Muscle of arm (tissue), 12 donors: ENCODE measurements around the gene TSPOAP1. TPM values are rescaled to one million over a fixed set of nuclear protein-coding genes. Genes with fewer than 3 reads are reported as not detected.

Experiments used
- DNase-seq: peaks from one replicate; pipeline ENCODE4 v3.0.0-alpha.2; 2013
- polyA plus RNA-seq, 12 donors: library from polyadenylated mRNA; unstranded; fragments of 120-200 nt; gene quantifications; one replicate each; pipeline ENCODE4 v1.2.1, GENCODE V29; 2013; ENCODE audit not compliant: insufficient read length in 12 of 12

TSPOAP1 gene
- polyA plus RNA-seq, 12 donors = 2.1 to 6.8 (median 5.1) TPM; not detected in 1

GRCh38 chr17:58263773-58264172 is 64.8 kb downstream of the TSPOAP1 start:
- no peak for DNase-seq

GRCh38 chr17:58262149-58262548 is 66.4 kb downstream of the TSPOAP1 start:
- no peak for DNase-seq

GRCh38 chr17:58254803-58255202 is 73.8 kb downstream of the TSPOAP1 start:
- no peak for DNase-seq

- DNase-seq = no peak
Observed at GRCh38 chr17:58253082-58253481, 75.5 kb downstream of the TSPOAP1 start.

- DNase-seq = no peak
Observed at GRCh38 chr17:58252141-58252540, 76.5 kb downstream of the TSPOAP1 start.

Other genes with a start within 250 kb of the TSPOAP1 start
- gene DYNLL2, start 245.4 kb downstream of the TSPOAP1 start, polyA plus RNA-seq = 10 to 100 TPM in 11 of 12 donors, not detected in 1; 35.1 to 56.8 (median 38.9) TPM
- gene OR4D1, start 180.4 kb downstream of the TSPOAP1 start, polyA plus RNA-seq = under 1 TPM in 2 of 12 donors, not detected in 10; 0.04 TPM
- not detected for gene OR4D2, start 161.8 kb downstream of the TSPOAP1 start, polyA plus RNA-seq
- gene EPX, start 136.1 kb downstream of the TSPOAP1 start, polyA plus RNA-seq = 1 to 10 TPM in 1 of 12 donors, under 1 TPM in 9, not detected in 2; 0.14 to 5.7 (median 0.29) TPM
- 10 to 100 TPM in 11 of 12 donors, not detected in 1; 11.4 to 25.2 (median 16.4) TPM for gene MKS1, start 109.5 kb downstream of the TSPOAP1 start, polyA plus RNA-seq
- gene LPO, start 90.2 kb downstream of the TSPOAP1 start, polyA plus RNA-seq = under 1 TPM in 4 of 12 donors, not detected in 8; 0.08 to 0.40 (median 0.28) TPM
- 10 to 100 TPM in 1 of 12 donors, 1 to 10 TPM in 10, not detected in 1; 2.6 to 49.2 (median 5.8) TPM for gene MPO, start 47.9 kb downstream of the TSPOAP1 start, polyA plus RNA-seq
- gene SUPT4H1, start 23.4 kb upstream of the TSPOAP1 start, polyA plus RNA-seq = 100 to 1,000 TPM in 1 of 12 donors, 10 to 100 TPM in 10, not detected in 1; 70.2 to 104 (median 87.3) TPM
- gene RNF43, start 88.7 kb upstream of the TSPOAP1 start, polyA plus RNA-seq = 10 to 100 TPM in 1 of 12 donors, 1 to 10 TPM in 3, under 1 TPM in 6, not detected in 2; 0.08 to 16.0 (median 0.15) TPM
- under 1 TPM in 7 of 12 donors, not detected in 5; 0.04 to 0.23 (median 0.12) TPM for gene HSF5, start 159.6 kb upstream of the TSPOAP1 start, polyA plus RNA-seq
- gene MTMR4, start 185.8 kb upstream of the TSPOAP1 start, polyA plus RNA-seq = 10 to 100 TPM in 11 of 12 donors, not detected in 1; 16.3 to 37.0 (median 20.5) TPM